Lung microvascular endothelial cell (primary cell): Measurements from ENCODE around the gene MAD1L1. TPM values are rescaled to one million over a fixed set of nuclear protein-coding genes. Genes with fewer than 3 reads are reported as not detected.
A peak's percentile ranks its signal among the peaks of the same experiment; 100 is the strongest.
"Not testable (repeated sequence)": the region's sequence is repeated elsewhere in the genome, so short reads cannot be mapped to it uniquely, and the experiment has no call there.

Experiments used
- DNase-seq, 2 donors: peaks; one replicate each; pipeline versions ENCODE4 v3.0.0 to v3.0.0-alpha.2; 2010; ENCODE audit warnings: low read depth in 2 of 2
- total RNA-seq: library from RNA; depleted of rRNA; stranded (reverse); fragments of >200 nt; gene quantifications from 2 replicates; pipeline ENCODE4 v1.2.1, GENCODE V29; 2014

The MAD1L1 gene
- total RNA-seq, 1 donor from 2014 or later, result 46.0 TPM

GRCh38 chr7:2175514-2175913 lies 57.2 kb downstream of the MAD1L1 start:
- DNase-seq, result peak; percentile 53 to 73

GRCh38 chr7:2175091-2175490 lies 57.7 kb downstream of the MAD1L1 start:
- no peak for DNase-seq

- no peak for DNase-seq
These were observed 59.4 kb downstream of the MAD1L1 start for GRCh38 chr7:2173189-2173827.

GRCh38 chr7:2172311-2173188 lies 60.2 kb downstream of the MAD1L1 start:
- peak in 1 of 2 donors; percentile 33 for DNase-seq

- no peak for DNase-seq
These were observed 60.9 kb downstream of the MAD1L1 start for GRCh38 chr7:2171855-2172254.

- DNase-seq, result no peak
These were observed 61.9 kb downstream of the MAD1L1 start for GRCh38 chr7:2170576-2171521.

GRCh38 chr7:2169923-2170575 lies 62.7 kb downstream of the MAD1L1 start:
- DNase-seq, result no peak

- DNase-seq, result no peak
These were observed 64.0 kb downstream of the MAD1L1 start for GRCh38 chr7:2168615-2169311.

- no peak for DNase-seq
These were observed 66.0 kb downstream of the MAD1L1 start for GRCh38 chr7:2166625-2167280.

GRCh38 chr7:2165610-2166594 lies 66.8 kb downstream of the MAD1L1 start:
- no peak for DNase-seq

- no peak for DNase-seq
These were observed 67.5 kb downstream of the MAD1L1 start for GRCh38 chr7:2165239-2165609.

- DNase-seq, result no peak
These were observed 68.1 kb downstream of the MAD1L1 start for GRCh38 chr7:2164646-2165045.

- DNase-seq, result no peak
These were observed 68.9 kb downstream of the MAD1L1 start for GRCh38 chr7:2163600-2164555.

- DNase-seq, result no peak
These were observed 69.8 kb downstream of the MAD1L1 start for GRCh38 chr7:2162959-2163358.

- not testable (repeated sequence) for DNase-seq
These were observed 70.5 kb downstream of the MAD1L1 start for GRCh38 chr7:2162004-2162902.

GRCh38 chr7:2159176-2159520 lies 73.6 kb downstream of the MAD1L1 start:
- DNase-seq, result no peak
